H9 (cell line): Measurements from ENCODE around the gene KLK1. TPM values are rescaled to one million over a fixed set of nuclear protein-coding genes. Genes with fewer than 3 reads are reported as not detected.

Experiments used
- DNase-seq: peaks from one replicate; pipeline ENCODE4 v3.0.0-alpha.2; 2017
- H2AFZ ChIP-seq: one replicate; pipeline ENCODE4 v1.6.1; 2013; ENCODE audit warnings: mild to moderate bottlenecking, low read length, control low read depth, moderate library complexity
- H2AK5ac ChIP-seq: 2 replicates; pipeline ENCODE4 v1.6.1; 2013; ENCODE audit warnings: low read length, control low read depth, mixed read lengths; ENCODE audit not compliant: insufficient read length
- H2BK120ac ChIP-seq: one replicate; pipeline ENCODE4 v1.6.1; 2013; ENCODE audit warnings: low read depth, mild to moderate bottlenecking, low read length, control low read depth, inconsistent platforms; ENCODE audit not compliant: poor library complexity, severe bottlenecking
- H2BK12ac ChIP-seq: 2 replicates; pipeline ENCODE4 v1.6.1; 2013; ENCODE audit warnings: low read length, control low read depth, mixed read lengths, low read depth; ENCODE audit not compliant: insufficient read length
- H2BK15ac ChIP-seq: 2 replicates; pipeline ENCODE4 v1.6.1; 2013; ENCODE audit warnings: low read depth, low read length, control low read depth
- H2BK20ac ChIP-seq: one replicate; pipeline ENCODE4 v1.6.1; 2013; ENCODE audit warnings: low read depth, mild to moderate bottlenecking, low read length, control low read depth, inconsistent platforms; ENCODE audit not compliant: poor library complexity, severe bottlenecking
- H2BK5ac ChIP-seq: 2 replicates; pipeline ENCODE4 v1.6.1; 2013; ENCODE audit warnings: low read length, control low read depth, mixed read lengths; ENCODE audit not compliant: insufficient read length
- H3K14ac ChIP-seq: 2 replicates; pipeline ENCODE4 v1.6.1; 2013; ENCODE audit warnings: low read length, control low read depth; ENCODE audit not compliant: insufficient read depth
- H3K18ac ChIP-seq: 2 replicates; pipeline ENCODE4 v1.6.1; 2013; ENCODE audit warnings: low read depth, mild to moderate bottlenecking, mixed read lengths, low read length, control low read depth; ENCODE audit not compliant: insufficient read length
- H3K23ac ChIP-seq: 2 replicates; pipeline ENCODE4 v1.6.1; 2013; ENCODE audit warnings: low read length, control low read depth, mixed read lengths, low read depth; ENCODE audit not compliant: insufficient read length
- H3K23me2 ChIP-seq: 2 replicates; pipeline ENCODE4 v1.6.1; 2013; ENCODE audit warnings: low read depth, mild to moderate bottlenecking, mixed read lengths, low read length, control low read depth; ENCODE audit not compliant: insufficient read length, poor library complexity, severe bottlenecking
- H3K27ac ChIP-seq: 2 replicates; pipeline ENCODE4 v1.5.1; 2013; ENCODE audit warnings: low read length, control low read depth, mixed read lengths, low read depth; ENCODE audit not compliant: insufficient read length
- H3K27me3 ChIP-seq: 2 replicates; pipeline ENCODE4 v1.6.1; 2013; ENCODE audit warnings: low read length, control low read depth, inconsistent platforms; ENCODE audit not compliant: insufficient read depth
- H3K4ac ChIP-seq: 2 replicates; pipeline ENCODE4 v1.6.1; 2013; ENCODE audit warnings: low read depth, mild to moderate bottlenecking, control low read depth, inconsistent platforms, low read length, moderate library complexity
- H3K4me1 ChIP-seq: 2 replicates; pipeline ENCODE4 v1.6.1; 2013; ENCODE audit warnings: low read length, control low read depth, inconsistent platforms; ENCODE audit not compliant: insufficient read depth
- H3K4me2 ChIP-seq: 2 replicates; pipeline ENCODE4 v1.6.1; 2013; ENCODE audit warnings: low read length, control low read depth, mixed read lengths; ENCODE audit not compliant: insufficient read length, insufficient read depth
- H3K56ac ChIP-seq: 2 replicates; pipeline ENCODE4 v1.6.1; 2013; ENCODE audit warnings: low read depth, mild to moderate bottlenecking, mixed read lengths, low read length, control low read depth; ENCODE audit not compliant: insufficient read length
- H3K79me1 ChIP-seq: 2 replicates; pipeline ENCODE4 v1.6.1; 2013; ENCODE audit warnings: low read depth, mild to moderate bottlenecking, moderate library complexity, low read length, control low read depth, inconsistent platforms; ENCODE audit not compliant: insufficient read depth, poor library complexity, severe bottlenecking
- H3K79me2 ChIP-seq: 2 replicates; pipeline ENCODE4 v1.6.1; 2013; ENCODE audit warnings: low read length, control low read depth, inconsistent platforms; ENCODE audit not compliant: insufficient read depth
- H3K9ac ChIP-seq: 2 replicates; pipeline ENCODE4 v1.6.1; 2013; ENCODE audit warnings: low read length, control low read depth, mixed read lengths; ENCODE audit not compliant: insufficient read length; ENCODE audit errors: extremely low read depth
- H3K9me3 ChIP-seq: one replicate; pipeline ENCODE4 v1.6.1; 2013; ENCODE audit warnings: low read depth, low read length, inconsistent platforms; ENCODE audit not compliant: control insufficient read depth
- H3T11ph ChIP-seq: one replicate; pipeline ENCODE4 v1.6.1; 2013; ENCODE audit warnings: mild to moderate bottlenecking, low read length, control low read depth, inconsistent platforms
- H4K20me1 ChIP-seq: one replicate; pipeline ENCODE4 v1.6.1; 2013; ENCODE audit not compliant: control insufficient read depth, insufficient read length, insufficient read depth
- H4K5ac ChIP-seq: 2 replicates; pipeline ENCODE4 v1.6.1; 2013; ENCODE audit warnings: low read depth, mild to moderate bottlenecking, mixed read lengths, low read length, control low read depth; ENCODE audit not compliant: insufficient read length
- H4K8ac ChIP-seq: replicated peaks from 2 replicates; pipeline ENCODE4 v1.6.1; 2013; ENCODE audit warnings: low read length, control low read depth, mixed read lengths, low read depth; ENCODE audit not compliant: insufficient read length
- H4K91ac ChIP-seq: 2 replicates; pipeline ENCODE4 v1.6.1; 2013; ENCODE audit warnings: low read depth, mild to moderate bottlenecking, moderate library complexity, mixed read lengths, low read length, control low read depth; ENCODE audit not compliant: insufficient read length
- H3K27ac Mint-ChIP-seq, 3 experiments: 2 replicates in 2 of 3; 3 replicates in 1 of 3; pipeline ENCODE4 v1.8.0; 2020 to 2021; ENCODE audit warnings: mixed read lengths in 3 of 3, mild to moderate bottlenecking in 1 of 3, moderate library complexity in 1 of 3
- H3K27me3 Mint-ChIP-seq: 2 replicates; pipeline ENCODE4 v1.8.0; 2021; ENCODE audit warnings: low read depth, mild to moderate bottlenecking, moderate library complexity, mixed read lengths
- H3K36me3 Mint-ChIP-seq, 3 experiments: 2 replicates in 2 of 3; 3 replicates in 1 of 3; pipeline ENCODE4 v1.8.0; 2020 to 2021; ENCODE audit warnings: low read depth in 3 of 3, mixed read lengths in 3 of 3; ENCODE audit not compliant: insufficient read depth in 1 of 3
- H3K4me1 Mint-ChIP-seq, 2 experiments: 2 replicates each; pipeline ENCODE4 v1.8.0; 2020; ENCODE audit warnings: mixed read lengths in 2 of 2
- H3K4me3 Mint-ChIP-seq, 2 experiments: 2 replicates in 1 of 2; 3 replicates in 1 of 2; pipeline ENCODE4 v1.8.0; 2020 to 2021; ENCODE audit warnings: mild to moderate bottlenecking in 2 of 2, mixed read lengths in 2 of 2, moderate library complexity in 1 of 2
- H3K9me3 Mint-ChIP-seq, 2 experiments: 2 replicates in 1 of 2; 3 replicates in 1 of 2; pipeline ENCODE4 v1.8.0; 2020; ENCODE audit warnings: mild to moderate bottlenecking in 2 of 2, mixed read lengths in 2 of 2, moderate library complexity in 1 of 2
- WGBS: extraction: QIAGEN DNeasy Blood & Tissue Kit; methylation state at CpG from one replicate; pipeline ENCODE4 v1.1.7; 2013; ENCODE audit warnings: missing lambda C conversion rate, low lambda C conversion rate, mixed read lengths; ENCODE audit not compliant: insufficient read length; ENCODE audit errors: extremely low coverage; 5-methylcytosine and 5-hydroxymethylcytosine counted together
- total RNA-seq: library from RNA; stranded (reverse); gene quantifications from 2 replicates; pipeline ENCODE4 v1.2.1, GENCODE V29; 2021
- TF ChIP-seq, protein P1 (sequence below): fragments of 200-600 bp; sonication (generic); conservative IDR thresholded peaks from 3 replicates; pipeline ENCODE4 v1.8.0; 2021; ENCODE audit warnings: antibody characterized with exemption, mild to moderate bottlenecking

The KLK1 gene
- total RNA-seq, 1 experiment from 2014 or later: 2.3 TPM

DNA sequence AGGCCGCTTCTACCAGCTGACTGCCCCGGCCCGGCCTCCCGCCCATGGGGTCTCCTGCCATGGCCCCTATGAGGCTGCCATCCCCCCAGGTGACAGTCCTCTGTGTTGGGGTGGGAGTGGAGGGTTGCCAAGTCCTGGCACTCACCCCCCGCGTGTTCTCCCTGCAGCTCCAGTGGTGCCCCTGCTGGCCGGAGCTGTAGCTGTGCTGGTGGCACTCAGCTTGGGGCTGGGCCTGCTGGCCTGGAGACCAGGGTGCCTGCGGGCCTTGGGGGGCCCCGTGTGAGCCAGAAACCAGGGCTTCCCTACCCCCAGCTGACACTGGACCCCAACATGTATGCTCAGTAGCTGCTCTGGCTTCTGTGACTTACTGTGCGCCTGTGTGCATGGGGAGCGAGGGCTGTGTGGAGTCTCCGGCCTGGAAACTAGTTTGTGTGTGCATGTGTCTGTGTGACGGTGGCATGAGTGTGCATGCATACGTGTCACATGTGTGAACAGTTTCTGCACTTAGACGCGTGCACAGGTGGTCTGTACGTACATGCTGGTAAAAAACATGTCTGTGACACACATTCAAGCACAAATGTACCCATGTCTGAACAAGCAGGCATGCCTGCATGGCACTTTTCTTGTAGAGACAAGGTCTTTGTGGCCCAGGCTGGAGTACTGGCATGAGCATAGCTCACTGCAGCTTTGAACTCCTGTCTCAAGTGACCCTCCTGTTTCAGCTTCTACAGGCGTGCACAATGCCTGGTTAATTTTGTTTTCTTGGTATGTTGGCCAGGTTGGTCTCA lies 28.5 kb downstream of the KLK1 start:
- H2BK15ac ChIP-seq: no peak overlapping the region
- H3K27me3 ChIP-seq: no peaks in the 10 kb centered on the region
- Mint-ChIP-seq H3K27me3 (peaks cover 7% of the 10 kb centered on the region), H3K27ac (peak overlapping the region; percentile 66 to 76 (median 76); a peak in 4 of 7 replicates), H3K9me3 (no peaks in the 10 kb centered on the region), H3K4me3 (peak overlapping the region in 1 of 2 experiments; percentile 44; a peak in 1 of 5 replicates), H3K36me3 (peaks cover 14 to 49% (median 32%) of the 10 kb centered on the region in 3 experiments; a peak in 6 of 7 replicates), H3K4me1 (peaks cover 9 to 12% of the 10 kb centered on the region in 2 experiments)
- no peak overlapping the region for H4K8ac ChIP-seq
- H4K5ac ChIP-seq: peak overlapping the region; percentile 17
- no peak overlapping the region for H3T11ph ChIP-seq
- H3K23ac ChIP-seq: no peak overlapping the region
- TF ChIP-seq, protein P1, sequence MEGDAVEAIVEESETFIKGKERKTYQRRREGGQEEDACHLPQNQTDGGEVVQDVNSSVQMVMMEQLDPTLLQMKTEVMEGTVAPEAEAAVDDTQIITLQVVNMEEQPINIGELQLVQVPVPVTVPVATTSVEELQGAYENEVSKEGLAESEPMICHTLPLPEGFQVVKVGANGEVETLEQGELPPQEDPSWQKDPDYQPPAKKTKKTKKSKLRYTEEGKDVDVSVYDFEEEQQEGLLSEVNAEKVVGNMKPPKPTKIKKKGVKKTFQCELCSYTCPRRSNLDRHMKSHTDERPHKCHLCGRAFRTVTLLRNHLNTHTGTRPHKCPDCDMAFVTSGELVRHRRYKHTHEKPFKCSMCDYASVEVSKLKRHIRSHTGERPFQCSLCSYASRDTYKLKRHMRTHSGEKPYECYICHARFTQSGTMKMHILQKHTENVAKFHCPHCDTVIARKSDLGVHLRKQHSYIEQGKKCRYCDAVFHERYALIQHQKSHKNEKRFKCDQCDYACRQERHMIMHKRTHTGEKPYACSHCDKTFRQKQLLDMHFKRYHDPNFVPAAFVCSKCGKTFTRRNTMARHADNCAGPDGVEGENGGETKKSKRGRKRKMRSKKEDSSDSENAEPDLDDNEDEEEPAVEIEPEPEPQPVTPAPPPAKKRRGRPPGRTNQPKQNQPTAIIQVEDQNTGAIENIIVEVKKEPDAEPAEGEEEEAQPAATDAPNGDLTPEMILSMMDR: peak; percentile 57
- no peaks in the 10 kb centered on the region for H3K4me1 ChIP-seq
- no peak overlapping the region for H3K56ac ChIP-seq
- H3K27ac ChIP-seq: no peak overlapping the region
- no peak overlapping the region for H2BK20ac ChIP-seq
- H3K14ac ChIP-seq: no peak overlapping the region
- no peak overlapping the region for H2AFZ ChIP-seq
- H2BK120ac ChIP-seq: no peak overlapping the region
- no peak overlapping the region for H2BK12ac ChIP-seq
- no peak overlapping the region for H3K4ac ChIP-seq
- no peak overlapping the region for H3K9ac ChIP-seq
- no peak overlapping the region for H3K18ac ChIP-seq
- no peak overlapping the region for H2AK5ac ChIP-seq
- no peak for DNase-seq
- WGBS: no CpG with 5 or more reads among the region's 18 CpGs
- H2BK5ac ChIP-seq: no peak overlapping the region
- no peak overlapping the region for H4K91ac ChIP-seq
- H4K20me1 ChIP-seq: peaks cover 4% of the 10 kb centered on the region
- H3K79me2 ChIP-seq: no peaks in the 10 kb centered on the region
- H3K9me3 ChIP-seq: no peaks in the 10 kb centered on the region
- H3K23me2 ChIP-seq: no peaks in the 10 kb centered on the region
- H3K4me2 ChIP-seq: no peak overlapping the region
- H3K79me1 ChIP-seq: peaks cover under 1% of the 10 kb centered on the region
